Lower leg skin (tissue), 4 donors: Measurements from ENCODE around the gene MID1. TPM values are rescaled to one million over a fixed set of nuclear protein-coding genes. Genes with fewer than 3 reads are reported as not detected.
"Not testable (repeated sequence)": the region's sequence is repeated elsewhere in the genome, so short reads cannot be mapped to it uniquely, and the experiment has no call there.

ENCODE experiments used
- DNase-seq, 2 donors: peaks; one replicate each; pipeline ENCODE4 v3.0.0-alpha.2; 2019; ENCODE audit warnings: low spot score in 2 of 2
- H3K4me3 ChIP-seq: fragments of 200-600 bp; sonication (generic); 2 replicates; pipeline ENCODE4 v1.5.1; 2017; ENCODE audit warnings: mild to moderate bottlenecking, low read depth; ENCODE audit not compliant: poor library complexity, severe bottlenecking
- CTCF ChIP-seq, 3 donors: fragments of 450-650 bp; IDR thresholded peaks; one replicate each; pipeline ENCODE4 v1.5.1; 2016; ENCODE audit warnings: antibody characterized with exemption in 3 of 3, mild to moderate bottlenecking in 3 of 3, moderate library complexity in 2 of 3
- POLR2A ChIP-seq, 2 donors: fragments of 450-650 bp; IDR thresholded peaks; one replicate each; pipeline ENCODE4 v1.6.1; 2016 to 2017; ENCODE audit warnings: antibody characterized with exemption in 2 of 2, mild to moderate bottlenecking in 1 of 2, moderate library complexity in 1 of 2
- WGBS, 2 donors: methylation state at CpG; one replicate each; pipeline ENCODE4 v1.1.5; 2018; 5-methylcytosine and 5-hydroxymethylcytosine counted together
- intact Hi-C: fragments of 100-400 bp; cut with DNase I; formaldehyde crosslinking; loops from one replicate; pipeline ENCODE4 v1.15.0; 2023; ENCODE audit warnings: low total_unique reads
- total RNA-seq, 4 donors: library from RNA; depleted of rRNA; stranded (reverse); fragments of >200 nt; gene quantifications; one replicate each; pipeline ENCODE4 v1.1.0, GENCODE V29; 2016

Gene MID1
- total RNA-seq, 4 donors from 2014 or later: 2.7 to 7.2 (median 3.9) TPM

- DNase-seq: no peak
- no peak for TF ChIP-seq POLR2A (IDR thresholded peaks at IDR 0.05)
- TF ChIP-seq CTCF (IDR thresholded peaks at IDR 0.05): no peak
- intact Hi-C loops: no loop called here
- no peak overlapping the region for H3K4me3 ChIP-seq
- 64 to 68% methylated on average over 11 of the region's 11 CpGs for WGBS, 2 donors
These were observed 28.7 kb downstream of the MID1 start for GRCh38 chrX:10591363-10592335.

GRCh38 chrX:10589787-10590186 is 30.6 kb downstream of the MID1 start:
- 61 to 90% methylated on average over 9 of the region's 10 CpGs for WGBS, 2 donors
- intact Hi-C loops: not testable (repeated sequence)

GRCh38 chrX:10589098-10589497 is 31.3 kb downstream of the MID1 start:
- no peak for DNase-seq
- H3K4me3 ChIP-seq: no peak overlapping the region
- intact Hi-C loops: no loop called here
- 88 to 93% methylated on average over 6 of the region's 6 CpGs for WGBS, 2 donors
- no peak for TF ChIP-seq CTCF (IDR thresholded peaks at IDR 0.05)
- no peak for TF ChIP-seq POLR2A (IDR thresholded peaks at IDR 0.05)

More at GRCh38 chrX:10589787-10590186, 30.6 kb downstream of the MID1 start:
- DNase-seq, H3K4me3 ChIP-seq: not testable (repeated sequence)

- H3K4me3 ChIP-seq, DNase-seq, intact Hi-C loops: not testable (repeated sequence)
- 77 to 84% methylated on average over 7 of the region's 7 CpGs for WGBS, 2 donors
These were observed 35.5 kb downstream of the MID1 start for GRCh38 chrX:10584882-10585281.

- H3K4me3 ChIP-seq: no peak overlapping the region
- DNase-seq: no peak
- intact Hi-C loops: no loop called here
- TF ChIP-seq POLR2A (IDR thresholded peaks at IDR 0.05) (no peak), CTCF (IDR thresholded peaks at IDR 0.05) (no peak)
These were observed 37.4 kb downstream of the MID1 start for GRCh38 chrX:10582945-10583344.

- 62 to 70% methylated on average over 3 of the region's 3 CpGs for WGBS, 2 donors
- DNase-seq: no peak
- TF ChIP-seq POLR2A (IDR thresholded peaks at IDR 0.05): no peak
- no peak for TF ChIP-seq CTCF (IDR thresholded peaks at IDR 0.05)
- intact Hi-C loops: no loop called here
- H3K4me3 ChIP-seq: no peak overlapping the region
These were observed 38.1 kb downstream of the MID1 start for GRCh38 chrX:10582215-10582733.
